ENCODE measurements around the gene RALB. TPM values are rescaled to one million over a fixed set of nuclear protein-coding genes. Genes with fewer than 3 reads are reported as not detected.

Gene RALB
- total RNA-seq, 1 experiment from 2014 or later, result 24.6 TPM

DNA sequence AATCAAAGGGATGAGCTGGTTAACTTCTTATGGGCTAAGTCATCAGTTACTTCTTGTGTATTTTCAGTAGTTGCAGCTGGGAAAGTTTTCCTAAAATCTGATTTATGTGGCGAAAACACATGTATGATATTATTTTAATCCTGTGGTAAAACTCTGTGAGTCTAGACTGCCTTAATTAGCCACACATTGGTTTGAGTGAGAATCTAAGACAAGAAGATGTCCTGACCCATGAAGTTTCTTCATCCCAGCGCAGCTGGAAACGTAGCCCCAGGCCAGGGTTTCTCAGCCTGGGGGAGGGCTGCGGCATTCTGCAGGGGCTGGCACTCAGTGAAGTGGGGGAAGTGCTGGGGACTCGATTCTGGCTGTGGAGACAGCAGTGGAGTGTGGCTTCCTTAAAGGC is 48.6 kb downstream of the RALB start:
- Histone ChIP-seq H3K18ac (ENCODE audit: insufficient read length, low read depth, low read length) (no peak overlapping the region), H4K5ac (ENCODE audit: insufficient read length, low read depth, low read length) (no peak overlapping the region), H3K14ac (ENCODE audit: insufficient read depth, low read length) (no peak overlapping the region), H3K9ac (ENCODE audit: extremely low read depth, insufficient read length, low read length) (no peak overlapping the region), H4K20me1 (ENCODE audit: control insufficient read depth, insufficient read depth, insufficient read length) (no peaks in the 10 kb centered on the region), H3K79me2 (ENCODE audit: insufficient read depth, low read length) (no peaks in the 10 kb centered on the region), H2BK120ac (ENCODE audit: low read depth, low read length, poor library complexity, severe bottlenecking) (no peak overlapping the region), H3K79me1 (ENCODE audit: insufficient read depth, low read depth, low read length, poor library complexity, severe bottlenecking) (no peaks in the 10 kb centered on the region), H4K8ac (replicated peaks; ENCODE audit: insufficient read length, low read depth, low read length) (no peak overlapping the region), H2BK12ac (ENCODE audit: insufficient read length, low read depth, low read length) (no peak overlapping the region), H3K4me2 (ENCODE audit: insufficient read depth, insufficient read length, low read length) (no peak overlapping the region), H3K4ac (ENCODE audit: low read depth, low read length) (no peak overlapping the region), H2AFZ (ENCODE audit: low read length) (no peak overlapping the region), H2BK15ac (ENCODE audit: low read depth, low read length) (no peak overlapping the region), H2BK5ac (ENCODE audit: insufficient read length, low read length) (no peak overlapping the region), H2AK5ac (ENCODE audit: insufficient read length, low read length) (no peak overlapping the region), H2BK20ac (ENCODE audit: low read depth, low read length, poor library complexity, severe bottlenecking) (no peak overlapping the region), H3K9me3 (ENCODE audit: control insufficient read depth, low read depth, low read length) (no peaks in the 10 kb centered on the region), H3K27me3 (ENCODE audit: insufficient read depth, low read length) (no peaks in the 10 kb centered on the region), H3T11ph (ENCODE audit: low read length) (no peak overlapping the region), H3K27ac (ENCODE audit: insufficient read length, low read depth, low read length) (no peak overlapping the region), H3K56ac (ENCODE audit: insufficient read length, low read depth, low read length) (no peak overlapping the region), H4K91ac (ENCODE audit: insufficient read length, low read depth, low read length) (no peak overlapping the region), H3K4me1 (ENCODE audit: insufficient read depth, low read length) (no peaks in the 10 kb centered on the region), H3K23ac (ENCODE audit: insufficient read length, low read depth, low read length) (no peak overlapping the region), H3K23me2 (ENCODE audit: insufficient read length, low read depth, low read length, poor library complexity, severe bottlenecking) (no peaks in the 10 kb centered on the region)
- Mint-ChIP-seq H3K9me3 (no peaks in the 10 kb centered on the region), H3K27ac (no peak overlapping the region), H3K27me3 (ENCODE audit: low read depth) (peaks cover 12% of the 10 kb centered on the region), H3K4me1 (peaks cover 15 to 17% of the 10 kb centered on the region in 2 experiments), H3K4me3 (no peak overlapping the region), H3K36me3 (ENCODE audit: insufficient read depth in 1 of 3, low read depth in 3 of 3) (peaks cover 0 to 4% (median 0%) of the 10 kb centered on the region in 3 experiments; a peak in 1 of 7 replicates)
- no CpG with 5 or more reads among the region's 5 CpGs for WGBS (ENCODE audit: extremely low coverage, insufficient read length, low lambda C conversion rate)
- no peak for DNase-seq
- TF ChIP-seq CTCF (conservative IDR thresholded peaks at IDR 0.05), result no peak

Data from H9 (cell line).